ENCODE data around the gene PNMT.

GRCh38 chr17:39627047-39627711, 41.1 kb upstream of the PNMT start:
- TF ChIP-seq CTCF (IDR thresholded peaks at IDR 0.05; ENCODE audit: control extremely low read depth in 1 of 3, insufficient read depth in 1 of 3, low read depth in 1 of 3, low read length in 3 of 3) (no peak), MAX (IDR thresholded peaks at IDR 0.05) (no peak), POLR2AphosphoS5 (IDR thresholded peaks at IDR 0.05; ENCODE audit: low read depth, low read length) (no peak), ATF3 (IDR thresholded peaks at IDR 0.05; ENCODE audit: insufficient read depth, low read depth, low read length) (no peak), CHD1 (IDR thresholded peaks at IDR 0.05; ENCODE audit: low read depth, low read length) (no peak), EP300 (IDR thresholded peaks at IDR 0.05; ENCODE audit: borderline replicate concordance in 1 of 2, low read depth in 2 of 2, low read length in 2 of 2) (no peak)
